OCI-LY3 (cell line): ENCODE results near the gene MSTO1.

ENCODE experiments used
- CTCF ChIP-seq: fragments of 200-600, 300-600 bp; sonication (generic); IDR thresholded peaks from 2 replicates; pipeline ENCODE4 v1.5.1; 2014; ENCODE audit warnings: antibody characterized with exemption, low read length, low read depth
- EZH2phosphoT487 ChIP-seq: fragments of 200-600 bp; shearing (Covaris generic); IDR thresholded peaks from 2 replicates; pipeline ENCODE4 v1.6.1; 2018; ENCODE audit warnings: antibody characterized with exemption, mixed run types, low read depth

GRCh38 chr1:155657463-155657862, 47.4 kb downstream of the MSTO1 start:
- TF ChIP-seq CTCF (no peak), EZH2phosphoT487 (no peak)
